ENCODE data around the gene FAM184B.

The FAM184B gene

DNA sequence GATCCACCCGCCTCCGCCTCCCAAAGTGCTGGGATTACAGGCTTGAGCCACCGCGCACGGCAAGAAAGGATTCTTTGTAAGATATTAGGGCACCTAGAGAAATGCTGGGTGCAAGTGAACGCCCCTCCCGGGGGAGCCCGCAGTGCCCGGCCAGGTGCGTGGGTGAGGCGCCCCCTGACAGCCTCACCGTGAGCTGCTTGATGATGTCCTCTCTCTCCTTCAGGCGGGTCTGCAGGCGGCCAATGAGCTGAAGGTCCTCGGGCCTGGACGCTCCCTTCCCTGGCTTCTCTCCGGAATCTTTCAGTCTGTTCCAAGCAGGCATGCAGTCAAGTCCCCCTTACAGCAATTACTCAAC, 145.1 kb downstream of the FAM184B start:
- DNase-seq (ENCODE audit: extremely low spot score): no peak
- no peak for TF ChIP-seq L3MBTL2 (conservative IDR thresholded peaks at IDR 0.05)
- TF ChIP-seq ZNF384 (IDR thresholded peaks at IDR 0.05): no peak
- TF ChIP-seq FOXM1 (IDR thresholded peaks at IDR 0.05; ENCODE audit: borderline replicate concordance): no peak
- TF ChIP-seq SUZ12 (IDR thresholded peaks at IDR 0.05): no peak
- no peak for TF ChIP-seq FOXK2 (IDR thresholded peaks at IDR 0.05)
- no peak for TF ChIP-seq HDGF (IDR thresholded peaks at IDR 0.05; ENCODE audit: borderline replicate concordance)
- TF ChIP-seq CTBP1 (IDR thresholded peaks at IDR 0.05; ENCODE audit: borderline replicate concordance): no peak
- no peak for TF ChIP-seq FOXA1 (IDR thresholded peaks at IDR 0.05)
- no peak for TF ChIP-seq ARNT (IDR thresholded peaks at IDR 0.05)
- TF ChIP-seq BHLHE40 (IDR thresholded peaks at IDR 0.05; ENCODE audit: borderline replicate concordance): no peak
- TF ChIP-seq NFRKB (IDR thresholded peaks at IDR 0.05): no peak
- no peak for TF ChIP-seq TARDBP (IDR thresholded peaks at IDR 0.05)
- no peak for TF ChIP-seq SP1 (IDR thresholded peaks at IDR 0.05)
- TF ChIP-seq, protein P1, sequence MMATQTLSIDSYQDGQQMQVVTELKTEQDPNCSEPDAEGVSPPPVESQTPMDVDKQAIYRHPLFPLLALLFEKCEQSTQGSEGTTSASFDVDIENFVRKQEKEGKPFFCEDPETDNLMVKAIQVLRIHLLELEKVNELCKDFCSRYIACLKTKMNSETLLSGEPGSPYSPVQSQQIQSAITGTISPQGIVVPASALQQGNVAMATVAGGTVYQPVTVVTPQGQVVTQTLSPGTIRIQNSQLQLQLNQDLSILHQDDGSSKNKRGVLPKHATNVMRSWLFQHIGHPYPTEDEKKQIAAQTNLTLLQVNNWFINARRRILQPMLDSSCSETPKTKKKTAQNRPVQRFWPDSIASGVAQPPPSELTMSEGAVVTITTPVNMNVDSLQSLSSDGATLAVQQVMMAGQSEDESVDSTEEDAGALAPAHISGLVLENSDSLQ (IDR thresholded peaks at IDR 0.05): no peak
- no peak for TF ChIP-seq LEF1 (IDR thresholded peaks at IDR 0.05; ENCODE audit: borderline replicate concordance)
- CTCF ChIA-PET: interaction anchor here (0.6 to 3.2 kb wide), 4 partner anchors 18 to 656 kb away, joined by 3 to 11 read pairs (median 3); no protein-coding TSS in a partner anchor
- POLR2A ChIA-PET: no interaction called here

DNA sequence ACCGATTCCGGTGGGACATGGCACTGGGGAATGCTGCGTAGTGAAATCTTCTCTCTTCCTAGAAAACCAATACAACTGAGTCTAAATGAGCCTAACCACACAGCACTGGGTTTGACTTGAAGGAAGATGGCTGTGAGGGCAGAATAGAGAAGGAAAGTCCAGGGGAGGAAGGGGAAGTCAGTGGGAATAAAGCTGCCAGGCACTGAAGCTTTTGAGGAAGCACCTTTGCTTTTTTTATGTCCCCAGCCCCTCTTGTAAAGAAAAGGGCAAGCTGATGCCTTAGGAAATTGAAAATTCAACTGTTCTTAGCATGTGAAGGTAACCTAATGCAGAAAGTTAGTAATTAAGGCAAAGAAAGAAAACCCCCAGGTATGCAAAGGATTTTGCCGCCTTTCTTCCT, 146.4 kb downstream of the FAM184B start:
- POLR2A ChIA-PET: interaction anchor here (1.1 kb wide), 1 partner anchor 9 kb away, joined by 3 read pairs; no protein-coding TSS in a partner anchor
- TF ChIP-seq HDGF (IDR thresholded peaks at IDR 0.05; ENCODE audit: borderline replicate concordance) (no peak), FOXM1 (IDR thresholded peaks at IDR 0.05; ENCODE audit: borderline replicate concordance) (no peak), ZNF384 (IDR thresholded peaks at IDR 0.05) (no peak), BHLHE40 (IDR thresholded peaks at IDR 0.05; ENCODE audit: borderline replicate concordance) (no peak), FOXK2 (IDR thresholded peaks at IDR 0.05) (no peak)
- CTCF ChIA-PET: interaction anchor here (3.2 kb wide), 1 partner anchor 86 kb away, joined by 11 read pairs; no protein-coding TSS in a partner anchor
- no peak for DNase-seq (ENCODE audit: extremely low spot score)

DNA sequence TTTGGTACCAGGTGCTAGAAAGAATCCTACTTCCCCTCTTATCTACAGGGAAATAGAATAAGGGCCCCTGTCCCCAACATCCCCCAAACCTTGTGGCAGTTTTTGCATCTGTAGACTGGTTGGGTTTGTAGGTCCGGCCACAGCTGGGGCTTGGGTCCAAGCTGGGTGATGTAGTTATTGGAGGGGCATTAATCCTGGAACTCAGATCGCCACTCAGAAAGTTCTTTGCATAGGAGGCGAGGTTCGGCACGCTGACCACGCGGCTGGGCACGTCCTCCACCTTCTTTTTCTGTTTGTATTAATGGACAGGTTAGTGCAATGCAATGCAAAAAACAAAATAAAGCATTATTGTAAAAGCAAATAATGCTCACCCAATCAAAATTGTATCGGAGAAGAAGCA, 147.8 kb downstream of the FAM184B start:
- ChIA-PET POLR2A (no interaction called here), CTCF (interaction anchor here (1.0 kb wide), 1 partner anchor 18 kb away, joined by 3 read pairs; no protein-coding TSS in a partner anchor)
- TF ChIP-seq NFRKB (IDR thresholded peaks at IDR 0.05) (no peak), HDGF (IDR thresholded peaks at IDR 0.05; ENCODE audit: borderline replicate concordance) (no peak), LEF1 (IDR thresholded peaks at IDR 0.05; ENCODE audit: borderline replicate concordance) (no peak), ARNT (IDR thresholded peaks at IDR 0.05) (no peak), ELF4 (IDR thresholded peaks at IDR 0.05) (no peak), L3MBTL2 (conservative IDR thresholded peaks at IDR 0.05) (no peak), CTBP1 (IDR thresholded peaks at IDR 0.05; ENCODE audit: borderline replicate concordance) (no peak)
- TF ChIP-seq, protein P1 (IDR thresholded peaks at IDR 0.05): no peak
- no peak for DNase-seq (ENCODE audit: extremely low spot score)

DNA sequence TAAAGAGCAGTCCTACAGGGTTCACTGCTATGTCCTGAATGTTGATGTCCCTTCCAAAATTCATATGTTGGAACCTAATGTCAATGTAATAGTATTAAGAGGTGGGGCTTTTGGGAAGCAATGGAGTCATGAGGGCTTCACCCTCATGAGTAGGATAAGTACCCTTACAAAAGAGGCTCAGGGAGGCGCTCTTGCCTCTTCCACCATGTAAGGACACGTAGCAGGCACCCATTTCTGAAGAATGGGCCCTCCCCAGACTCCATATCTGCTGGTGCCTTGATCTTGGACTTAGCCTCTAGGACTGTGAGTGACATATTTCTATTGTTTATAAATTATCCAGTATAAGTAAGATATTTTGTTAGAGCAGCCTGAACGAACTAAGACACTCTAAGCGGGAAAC, 151.2 kb downstream of the FAM184B start:
- CTCF ChIA-PET: no interaction called here
- TF ChIP-seq TARDBP (IDR thresholded peaks at IDR 0.05): no peak
- no peak for TF ChIP-seq ARNT (IDR thresholded peaks at IDR 0.05)
- no peak for TF ChIP-seq CTBP1 (IDR thresholded peaks at IDR 0.05; ENCODE audit: borderline replicate concordance)
- TF ChIP-seq L3MBTL2 (conservative IDR thresholded peaks at IDR 0.05): no peak
- no peak for TF ChIP-seq BHLHE40 (IDR thresholded peaks at IDR 0.05; ENCODE audit: borderline replicate concordance)
- TF ChIP-seq, protein P1 (IDR thresholded peaks at IDR 0.05): no peak
- no peak for TF ChIP-seq FOXK2 (IDR thresholded peaks at IDR 0.05)
- TF ChIP-seq SP1 (IDR thresholded peaks at IDR 0.05): no peak
- TF ChIP-seq ELF4 (IDR thresholded peaks at IDR 0.05): no peak
- no peak for TF ChIP-seq NFRKB (IDR thresholded peaks at IDR 0.05)
- no peak for TF ChIP-seq FOXM1 (IDR thresholded peaks at IDR 0.05; ENCODE audit: borderline replicate concordance)
- TF ChIP-seq ZNF384 (IDR thresholded peaks at IDR 0.05): no peak
- no peak for TF ChIP-seq SUZ12 (IDR thresholded peaks at IDR 0.05)
- TF ChIP-seq HDGF (IDR thresholded peaks at IDR 0.05; ENCODE audit: borderline replicate concordance): no peak
- no peak for DNase-seq (ENCODE audit: extremely low spot score)
- POLR2A ChIA-PET: no interaction called here

DNA sequence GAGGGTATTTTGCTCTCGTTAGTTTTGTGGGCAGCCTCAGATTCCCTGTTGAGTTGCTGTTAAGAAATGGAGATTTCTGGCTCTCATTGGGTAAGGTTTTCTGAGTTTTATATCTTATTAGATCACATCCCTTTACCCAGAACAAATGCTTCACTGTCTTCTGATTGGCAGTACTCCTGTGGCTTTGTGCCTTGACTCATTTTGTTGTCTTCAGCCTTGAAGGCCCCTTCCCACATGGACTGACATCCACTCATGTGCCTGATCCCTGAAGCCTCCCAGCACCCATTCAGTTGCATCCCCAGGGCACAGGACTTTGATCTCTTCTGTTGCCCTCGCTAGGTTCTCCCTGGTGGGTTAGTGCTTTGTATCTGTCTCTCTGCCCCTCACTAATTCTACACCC, 156.6 kb downstream of the FAM184B start:
- ChIA-PET CTCF (no interaction called here), POLR2A (no interaction called here)
- no peak for TF ChIP-seq L3MBTL2 (conservative IDR thresholded peaks at IDR 0.05)
- DNase-seq (ENCODE audit: extremely low spot score): no peak

DNA sequence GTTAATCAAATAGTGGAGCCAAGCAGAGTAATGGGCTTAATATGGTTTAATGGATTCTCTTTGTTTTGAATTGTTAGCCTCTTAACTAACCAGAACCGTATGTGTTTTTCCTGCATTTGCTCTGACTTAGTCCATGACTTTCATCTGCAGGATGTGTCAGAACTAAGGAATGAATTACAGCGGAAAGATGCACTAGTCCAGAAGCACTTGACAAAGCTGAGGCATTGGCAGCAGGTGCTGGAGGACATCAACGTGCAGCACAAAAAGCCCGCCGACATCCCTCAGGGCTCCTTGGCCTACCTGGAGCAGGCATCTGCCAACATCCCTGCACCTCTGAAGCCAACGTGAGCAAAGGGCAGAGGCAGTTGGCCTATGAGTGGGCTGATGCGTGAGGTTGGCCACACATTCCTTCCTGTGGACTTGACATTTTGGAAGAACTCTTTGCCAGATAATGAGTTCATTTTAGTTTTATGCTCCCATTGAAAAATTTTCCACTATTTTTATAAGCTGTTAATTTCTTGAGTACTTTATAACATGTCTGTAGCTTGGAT, 157.9 kb downstream of the FAM184B start:
- ChIA-PET CTCF (no interaction called here), POLR2A (no interaction called here)
- no peak for DNase-seq (ENCODE audit: extremely low spot score)
- TF ChIP-seq SP1 (IDR thresholded peaks at IDR 0.05) (no peak), FOXA1 (IDR thresholded peaks at IDR 0.05) (no peak), FOXM1 (IDR thresholded peaks at IDR 0.05; ENCODE audit: borderline replicate concordance) (no peak), ARNT (IDR thresholded peaks at IDR 0.05) (no peak)

Data from HEK293T (cell line).